ACC112 (cell line): ENCODE data around the gene PPTC7.
A peak's percentile ranks its signal among the peaks of the same experiment; 100 is the strongest.
"Not testable (repeated sequence)": the region's sequence is repeated elsewhere in the genome, so short reads cannot be mapped to it uniquely, and the experiment has no call there.

Experiments used
- H2AFZ ChIP-seq: fragments of 200-600 bp; sonication (generic); one replicate; pipeline ENCODE4 v1.6.0; 2017; ENCODE audit warnings: antibody characterized with exemption, low read length; ENCODE audit not compliant: unreplicated experiment
- H3K27ac ChIP-seq: fragments of 200-600 bp; sonication (generic); 2 replicates; pipeline ENCODE4 v1.5.1; 2014; ENCODE audit warnings: low read depth, mild to moderate bottlenecking, antibody characterized with exemption, low read length, moderate library complexity
- H3K27me3 ChIP-seq: fragments of 200-600 bp; sonication (generic); 2 replicates; pipeline ENCODE4 v1.6.1; 2014; ENCODE audit warnings: mild to moderate bottlenecking, antibody characterized with exemption, low read length, moderate library complexity, mixed read lengths; ENCODE audit not compliant: insufficient read depth
- H3K36me3 ChIP-seq: fragments of 200-600 bp; sonication (generic); 2 replicates; pipeline ENCODE4 v1.6.1; 2016; ENCODE audit warnings: mild to moderate bottlenecking, antibody characterized with exemption, low read length, moderate library complexity, mixed read lengths; ENCODE audit not compliant: insufficient read depth
- H3K4me1 ChIP-seq: fragments of 200-600 bp; sonication (generic); one replicate; pipeline ENCODE4 v1.6.1; 2016; ENCODE audit warnings: low read length, mixed read lengths; ENCODE audit not compliant: insufficient read depth, unreplicated experiment, control insufficient read depth
- H3K4me3 ChIP-seq: fragments of 200-600 bp; sonication (generic); 2 replicates; pipeline ENCODE4 v1.5.1; 2014; ENCODE audit warnings: mild to moderate bottlenecking, low read depth, low read length
- H3K79me2 ChIP-seq: fragments of 200-600 bp; sonication (generic); one replicate; pipeline ENCODE4 v1.6.0; 2016; ENCODE audit warnings: low read length; ENCODE audit not compliant: control insufficient read depth, unreplicated experiment, insufficient read depth

The PPTC7 gene

DNA sequence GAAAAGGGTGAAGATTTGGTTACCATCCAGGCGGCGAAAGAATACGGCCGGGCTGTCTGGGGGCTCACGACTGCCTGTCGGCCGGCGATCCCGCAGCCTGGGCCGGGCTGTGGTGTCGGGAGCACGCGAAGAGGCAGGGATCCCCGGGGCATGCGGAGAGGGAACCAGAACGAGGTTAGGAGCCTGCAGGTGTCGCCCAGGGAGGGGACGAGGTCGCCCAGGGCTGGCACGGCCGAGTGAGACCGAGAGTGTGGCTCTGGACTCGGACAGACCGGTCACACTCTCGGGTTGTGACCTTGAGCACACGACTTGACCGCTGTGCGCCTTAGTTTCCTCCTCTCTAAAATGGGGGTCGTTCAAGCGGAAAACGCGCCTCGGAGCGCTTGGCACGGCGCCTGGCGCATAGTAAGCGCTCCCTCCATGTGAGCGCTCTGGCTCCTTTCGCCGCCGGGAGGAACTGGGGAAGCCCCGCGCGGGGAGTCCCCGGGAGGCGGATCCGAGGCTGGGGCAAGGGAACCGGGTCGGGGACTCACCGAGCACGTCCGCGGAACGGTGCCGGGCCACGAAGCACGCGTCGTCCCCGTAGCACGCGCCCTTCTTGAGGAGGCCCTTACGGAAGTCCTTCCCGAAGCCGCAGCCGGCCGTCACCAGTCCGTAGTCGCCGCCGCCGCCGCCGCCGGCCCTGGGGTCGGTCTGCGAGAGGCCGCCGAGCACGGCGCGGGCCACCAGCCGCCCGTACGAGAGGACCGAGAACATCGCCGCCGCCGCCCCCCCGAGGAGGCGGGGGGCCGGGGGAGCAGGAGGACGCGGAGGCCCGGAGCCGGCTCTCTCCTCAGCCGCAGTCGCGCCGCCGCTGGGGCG lies 612 bp downstream of the PPTC7 start:
- Histone ChIP-seq H3K4me1 (peaks cover 23% of the 10 kb centered on the region), H3K4me3 (peak overlapping the region; percentile 89), H3K36me3 (0 out of 2 replicates have a peak, but pooled peaks cover 2% of the 10 kb centered on the region), H2AFZ (peak overlapping the region; percentile 67), H3K79me2 (peaks cover 53% of the 10 kb centered on the region), H3K27me3 (no peaks in the 10 kb centered on the region), H3K27ac (peak overlapping the region; percentile 62; the same call in 1 of the 2 replicates)

GRCh38 chr12:110581931-110582275 lies 1.2 kb downstream of the PPTC7 start:
- Histone ChIP-seq H3K4me1 (peaks cover 26% of the 10 kb centered on the region), H3K27me3 (no peaks in the 10 kb centered on the region), H3K4me3 (peak overlapping the region; percentile 89), H2AFZ (no peak overlapping the region), H3K79me2 (peaks cover 58% of the 10 kb centered on the region), H3K27ac (peak overlapping the region; percentile 62; the same call in 1 of the 2 replicates), H3K36me3 (0 out of 2 replicates have a peak, but pooled peaks cover 2% of the 10 kb centered on the region)

DNA sequence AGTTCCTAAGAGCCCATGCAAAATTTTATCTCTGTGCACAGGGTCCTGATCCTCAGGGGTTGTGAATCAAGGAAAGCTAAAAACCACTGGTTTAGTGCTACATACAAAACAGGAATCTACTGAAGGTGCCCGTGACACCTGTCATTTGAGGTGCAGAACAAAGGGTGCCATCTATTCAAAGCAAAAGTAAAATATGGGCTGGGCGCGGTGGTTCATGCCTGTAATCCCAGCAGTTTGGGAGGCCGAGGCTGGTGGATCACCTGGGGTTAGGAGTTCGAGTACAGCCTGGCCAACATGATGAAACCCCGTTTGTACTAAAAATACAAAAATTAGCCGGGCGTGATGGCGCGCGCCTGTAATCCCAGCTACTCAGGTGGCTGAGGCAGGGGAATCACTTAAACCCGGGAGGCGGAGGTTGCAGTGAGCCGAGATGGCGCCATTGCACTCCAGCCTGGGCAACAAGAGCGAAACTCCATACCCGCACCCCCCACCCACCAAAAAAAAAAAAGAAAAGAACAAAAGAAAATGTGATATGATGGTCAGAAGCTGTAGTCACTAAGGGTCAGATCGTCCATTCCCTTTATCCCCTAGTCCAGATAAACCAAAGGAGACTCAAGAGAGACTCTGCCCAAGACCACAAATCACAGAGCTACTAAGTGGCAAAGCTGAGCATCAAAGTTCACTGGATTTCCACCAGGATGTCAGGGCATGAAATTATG lies 3.4 kb downstream of the PPTC7 start:
- Histone ChIP-seq H3K27me3 (no peaks in the 10 kb centered on the region), H2AFZ (no peak overlapping the region), H3K4me3 (no peak overlapping the region), H3K4me1 (peaks cover 35% of the 10 kb centered on the region), H3K36me3 (0 out of 2 replicates have a peak, but pooled peaks cover 2% of the 10 kb centered on the region), H3K27ac (peak overlapping the region; percentile 100), H3K79me2 (peaks cover 80% of the 10 kb centered on the region)

- no peak overlapping the region for H2AFZ ChIP-seq
- H3K4me3 ChIP-seq, result peak overlapping the region; percentile 78
- H3K36me3 ChIP-seq, result 0 out of 2 replicates have a peak, but pooled peaks cover 2% of the 10 kb centered on the region
- H3K4me1 ChIP-seq, result peaks cover 39% of the 10 kb centered on the region
- no peaks in the 10 kb centered on the region for H3K27me3 ChIP-seq
- peaks cover 88% of the 10 kb centered on the region for H3K79me2 ChIP-seq
- peak overlapping the region; percentile 100 for H3K27ac ChIP-seq
Observed at GRCh38 chr12:110578694-110579534, 4.2 kb downstream of the PPTC7 start.

DNA sequence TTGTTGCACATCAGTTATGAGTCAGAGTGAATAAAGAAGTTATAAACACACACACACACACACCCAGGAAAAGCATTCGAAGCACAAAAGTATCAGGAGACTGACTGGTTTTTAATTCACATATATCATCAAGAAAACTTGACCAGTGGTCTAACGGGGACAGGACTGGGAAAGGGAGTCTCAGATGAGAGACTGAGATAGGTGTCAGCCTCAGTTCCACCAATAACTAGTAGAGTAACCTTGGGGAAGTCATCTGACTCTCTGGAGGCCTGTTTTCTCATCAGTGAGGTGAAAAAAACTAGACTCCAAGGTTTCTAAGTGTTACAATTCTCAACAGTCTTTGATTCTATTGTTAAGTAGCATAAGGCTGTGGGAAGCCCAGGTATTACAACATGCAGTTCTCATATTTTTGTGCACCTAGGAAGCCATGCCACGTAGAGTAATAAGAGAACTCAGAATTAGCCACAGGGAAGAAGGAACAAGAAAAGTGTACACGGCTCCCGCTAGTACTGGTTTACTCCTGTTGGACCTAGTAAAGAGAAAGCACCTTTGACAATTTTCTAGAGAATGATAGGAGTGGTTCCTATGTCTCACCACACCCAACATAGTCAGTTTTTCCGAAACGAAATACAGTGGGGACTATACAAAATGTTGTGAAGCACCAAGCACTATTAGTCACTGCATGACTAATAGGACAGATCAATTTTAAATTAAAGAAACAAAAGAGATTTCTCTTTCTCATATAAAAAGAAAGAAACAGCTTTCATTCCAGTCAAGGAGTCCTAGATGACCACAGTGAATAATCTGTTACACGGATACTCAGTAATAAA lies 5.0 kb downstream of the PPTC7 start:
- H3K27ac ChIP-seq, result peak overlapping the region; percentile 100
- H3K4me3 ChIP-seq, result peak overlapping the region; percentile 78
- peak overlapping the region; percentile 20 for H2AFZ ChIP-seq

DNA sequence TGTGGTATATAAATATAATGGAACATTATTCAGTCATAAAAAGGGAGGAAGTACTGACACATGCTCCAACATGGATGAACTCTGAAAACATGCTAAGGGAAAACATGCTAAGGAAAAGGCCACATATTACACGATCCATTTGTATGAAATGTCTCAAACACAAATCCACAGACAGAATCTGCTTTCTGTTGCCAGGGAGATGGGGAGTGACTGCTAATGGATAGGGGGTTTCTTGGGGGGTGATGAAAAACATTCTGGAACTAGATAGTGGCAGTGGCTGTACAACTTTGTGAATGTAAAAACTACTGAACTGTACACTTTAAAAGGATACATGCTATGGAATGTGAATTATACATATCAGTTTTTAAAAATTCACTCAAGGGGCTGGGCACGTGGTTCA lies 6.6 kb downstream of the PPTC7 start:
- Histone ChIP-seq H3K27ac (peak overlapping the region; percentile 100), H3K79me2 (peaks cover 89% of the 10 kb centered on the region), H3K4me3 (no peak overlapping the region), H2AFZ (no peak overlapping the region), H3K4me1 (peaks cover 33% of the 10 kb centered on the region), H3K27me3 (no peaks in the 10 kb centered on the region), H3K36me3 (peaks cover 17% of the 10 kb centered on the region)

More for the DNA sequence above, 5.0 kb downstream of the PPTC7 start:
- peaks cover 33% of the 10 kb centered on the region for H3K4me1 ChIP-seq
- peaks cover 7% of the 10 kb centered on the region for H3K36me3 ChIP-seq
- no peaks in the 10 kb centered on the region for H3K27me3 ChIP-seq
- peaks cover 89% of the 10 kb centered on the region for H3K79me2 ChIP-seq

DNA sequence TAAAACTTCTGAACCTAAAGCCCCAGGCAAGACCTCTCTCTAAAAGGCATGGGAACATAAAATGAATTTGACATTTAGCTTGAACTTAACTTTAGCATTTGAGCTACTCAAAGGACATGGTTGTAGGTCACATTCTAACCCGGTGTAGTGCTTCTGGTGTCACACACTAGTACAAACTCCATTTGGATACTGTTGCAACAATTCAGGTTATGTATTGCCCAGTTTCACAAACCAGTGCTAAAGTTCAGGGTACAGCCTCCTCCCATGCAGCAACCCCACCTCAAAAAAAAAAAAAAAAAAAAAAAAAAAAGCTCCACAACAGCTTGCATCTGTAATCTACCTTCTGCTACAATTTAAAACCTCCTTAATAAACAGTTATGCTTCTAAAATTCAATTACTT lies 7.8 kb downstream of the PPTC7 start:
- Histone ChIP-seq H3K36me3 (peaks cover 19% of the 10 kb centered on the region), H3K4me1 (peaks cover 33% of the 10 kb centered on the region), H3K27me3 (no peaks in the 10 kb centered on the region), H3K79me2 (peaks cover 81% of the 10 kb centered on the region), H3K4me3 (no peak overlapping the region), H3K27ac (no peak overlapping the region), H2AFZ (no peak overlapping the region)

DNA sequence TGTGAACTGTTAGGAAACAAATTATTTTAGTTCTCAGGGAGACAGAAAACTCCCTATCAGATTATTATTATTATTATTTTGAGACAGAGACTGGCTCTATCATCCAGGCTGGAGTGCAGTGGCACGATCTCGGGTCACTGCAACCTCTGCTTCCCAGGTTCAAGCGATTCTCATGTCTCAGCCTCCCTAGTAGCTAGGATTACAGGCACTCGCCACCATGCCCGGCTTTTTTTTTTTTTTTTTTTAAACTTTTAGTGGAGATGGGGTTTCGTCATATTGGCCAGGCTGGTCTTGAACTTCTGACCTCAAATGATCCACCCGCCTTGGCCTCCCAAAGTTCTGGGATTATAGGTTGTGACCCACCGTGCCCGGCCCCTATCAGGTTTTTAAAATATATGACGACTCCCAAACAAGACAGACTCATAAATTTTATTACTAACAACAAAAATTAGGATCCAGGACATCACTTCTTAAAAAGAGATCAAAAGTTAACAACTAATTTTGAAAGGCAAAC lies 8.3 kb downstream of the PPTC7 start:
- peaks cover 77% of the 10 kb centered on the region for H3K79me2 ChIP-seq
- H3K36me3 ChIP-seq, result peaks cover 20% of the 10 kb centered on the region
- H2AFZ ChIP-seq, result not testable (repeated sequence)

DNA sequence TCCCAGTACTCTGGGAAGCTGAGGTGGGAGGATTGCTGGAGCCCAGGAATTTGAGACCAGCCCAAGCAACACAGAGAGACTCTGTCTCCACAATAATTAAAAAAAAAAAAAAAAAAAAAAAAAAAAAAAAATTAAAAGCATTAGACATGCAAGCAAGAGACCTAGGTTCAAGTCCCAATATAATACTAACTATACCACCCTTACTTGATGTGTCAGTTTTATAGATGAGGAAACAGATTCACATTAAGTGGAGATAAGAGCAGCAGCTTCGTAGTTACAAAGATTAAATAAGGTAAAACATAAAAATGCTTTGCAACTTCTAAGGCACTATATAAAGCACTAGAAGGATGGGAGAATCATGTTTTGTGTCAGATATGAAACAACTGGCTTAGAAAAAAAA lies 9.1 kb downstream of the PPTC7 start:
- no peaks in the 10 kb centered on the region for H3K27me3 ChIP-seq
- H3K79me2 ChIP-seq, result peaks cover 76% of the 10 kb centered on the region
- H3K4me3 ChIP-seq, result no peak overlapping the region
- H3K36me3 ChIP-seq, result peaks cover 22% of the 10 kb centered on the region
- no peak overlapping the region for H2AFZ ChIP-seq
- no peak overlapping the region for H3K27ac ChIP-seq
- peaks cover 30% of the 10 kb centered on the region for H3K4me1 ChIP-seq

More for the DNA sequence above, 8.3 kb downstream of the PPTC7 start:
- H3K4me1 ChIP-seq, result peaks cover 33% of the 10 kb centered on the region
- H3K27me3 ChIP-seq, H3K4me3 ChIP-seq, H3K27ac ChIP-seq: not testable (repeated sequence)
